ELR (cell line): ENCODE data around the gene OPCML.

ENCODE experiments used
- DNase-seq: peaks from one replicate; pipeline ENCODE4 v3.0.0-alpha.2; 2015; ENCODE audit warnings: low read depth

Gene OPCML

DNA sequence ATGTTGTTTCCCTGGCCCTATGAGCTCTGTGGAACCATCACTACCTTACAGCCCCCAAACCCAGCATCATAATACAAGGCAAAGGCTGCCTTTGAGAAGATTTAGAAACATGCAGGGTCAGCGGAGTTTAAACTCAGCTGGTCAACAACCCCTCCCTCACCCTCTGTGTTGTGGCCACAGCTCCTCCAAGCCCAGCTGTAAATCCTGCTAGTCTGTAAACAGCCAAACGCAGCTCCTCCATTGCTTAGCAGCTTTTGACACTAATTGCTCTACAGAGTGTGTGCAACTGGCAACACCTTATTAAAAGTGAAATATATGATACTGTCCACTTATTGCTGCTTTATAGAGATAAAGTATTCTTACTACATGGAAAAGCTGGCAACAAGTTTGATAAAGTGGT is 29.1 kb downstream of the OPCML start:
- DNase-seq: no peak

DNA sequence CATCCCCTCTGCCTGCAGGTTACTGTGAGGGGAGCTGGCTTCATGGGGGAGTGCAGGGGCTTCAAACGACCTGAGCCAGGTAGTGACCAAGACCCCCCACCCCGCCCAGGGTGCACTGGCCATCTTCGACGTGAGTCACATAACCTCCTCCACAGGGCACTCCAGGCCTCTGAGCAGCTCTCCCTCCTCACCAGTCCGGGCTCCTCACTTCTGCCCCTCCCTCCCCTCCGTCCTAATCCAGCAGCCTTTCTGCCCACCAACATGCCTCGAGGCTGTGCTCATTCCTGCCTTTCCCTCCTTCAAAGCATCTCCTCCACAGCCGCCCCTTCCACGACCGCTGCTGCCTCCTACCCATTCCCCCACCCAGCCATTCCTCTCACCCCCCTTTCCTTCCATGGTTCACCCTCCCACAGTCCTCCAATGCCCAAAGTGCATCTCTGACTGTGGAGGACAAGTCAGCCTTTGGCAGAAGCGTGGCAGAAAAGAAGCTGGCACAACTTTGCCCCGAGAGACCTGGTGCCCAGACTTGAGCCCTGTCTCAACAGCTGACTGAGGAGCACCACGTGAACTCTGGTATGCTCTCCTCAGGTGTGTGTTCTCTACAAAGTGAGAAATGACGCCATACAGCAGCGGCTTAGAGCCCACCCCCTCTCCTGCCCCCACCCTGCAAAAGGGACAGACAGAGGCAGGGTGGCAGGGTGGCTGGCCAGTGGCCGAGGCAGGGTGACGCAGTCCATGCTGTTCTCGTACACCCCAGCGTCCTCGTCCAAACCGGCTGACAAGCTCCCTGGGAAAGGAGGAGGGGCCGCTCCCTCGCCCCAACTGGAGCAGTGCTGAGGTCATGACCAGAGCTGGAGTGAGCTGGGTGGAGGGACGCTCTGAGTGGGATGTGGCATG is 30.4 kb downstream of the OPCML start:
- DNase-seq: no peak

DNA sequence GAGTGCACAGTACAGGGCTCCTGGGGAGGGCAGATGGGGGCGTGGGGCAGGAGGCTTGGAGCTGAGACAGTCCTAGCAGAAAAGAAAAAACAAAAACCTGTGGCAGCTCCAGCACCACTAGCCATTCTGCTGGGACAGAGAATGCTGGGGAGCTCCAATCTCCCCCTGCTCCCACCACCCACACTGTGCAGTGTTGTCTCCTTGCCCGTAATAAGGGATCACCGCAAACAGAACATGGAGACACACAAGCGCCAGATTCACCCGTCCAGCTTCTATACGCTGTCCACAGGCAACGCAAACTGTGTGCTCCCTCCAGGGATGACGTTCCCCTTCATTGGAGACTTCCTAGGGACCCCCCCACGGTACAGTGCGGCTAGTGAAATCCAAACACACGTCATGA is 31.4 kb downstream of the OPCML start:
- no peak for DNase-seq

DNA sequence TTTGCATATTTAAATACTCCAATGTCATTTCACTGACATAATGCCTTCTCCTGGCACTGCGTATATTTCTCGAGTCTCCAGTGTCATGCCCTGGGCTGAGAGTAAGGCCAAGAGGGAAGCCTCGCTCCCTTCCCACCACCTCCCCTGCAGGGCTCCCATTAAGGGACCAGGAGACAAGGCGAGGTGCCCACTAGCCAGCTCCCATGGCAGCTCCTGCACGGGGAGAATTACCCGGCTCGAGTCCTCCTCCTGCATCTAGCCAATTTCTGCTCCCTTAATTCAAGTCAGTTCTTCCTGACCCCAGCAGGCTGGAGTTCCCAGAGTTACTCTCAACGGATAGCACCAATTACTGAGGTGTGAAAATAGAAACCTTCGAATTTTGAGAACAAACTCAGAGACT is 31.9 kb downstream of the OPCML start:
- DNase-seq: no peak

DNA sequence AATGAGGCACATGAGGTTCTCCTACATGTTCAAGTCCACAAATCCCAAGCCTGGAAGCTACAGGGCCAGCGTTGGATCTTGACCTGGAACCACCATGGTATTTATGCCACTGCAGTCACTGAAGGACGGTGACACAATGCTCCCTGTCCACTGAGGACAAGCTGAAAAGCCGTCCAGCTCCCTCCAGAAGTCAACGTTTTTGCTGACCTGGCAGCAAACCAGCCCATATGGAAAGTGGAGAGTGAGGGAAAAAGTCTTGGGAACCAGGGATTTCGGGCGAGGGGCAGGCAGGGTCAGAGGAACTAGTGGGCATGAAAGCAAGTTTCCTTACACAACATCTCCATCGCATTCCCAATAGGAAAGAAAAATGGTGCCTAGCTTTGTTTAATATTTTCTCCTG is 33.3 kb downstream of the OPCML start:
- no peak for DNase-seq

DNA sequence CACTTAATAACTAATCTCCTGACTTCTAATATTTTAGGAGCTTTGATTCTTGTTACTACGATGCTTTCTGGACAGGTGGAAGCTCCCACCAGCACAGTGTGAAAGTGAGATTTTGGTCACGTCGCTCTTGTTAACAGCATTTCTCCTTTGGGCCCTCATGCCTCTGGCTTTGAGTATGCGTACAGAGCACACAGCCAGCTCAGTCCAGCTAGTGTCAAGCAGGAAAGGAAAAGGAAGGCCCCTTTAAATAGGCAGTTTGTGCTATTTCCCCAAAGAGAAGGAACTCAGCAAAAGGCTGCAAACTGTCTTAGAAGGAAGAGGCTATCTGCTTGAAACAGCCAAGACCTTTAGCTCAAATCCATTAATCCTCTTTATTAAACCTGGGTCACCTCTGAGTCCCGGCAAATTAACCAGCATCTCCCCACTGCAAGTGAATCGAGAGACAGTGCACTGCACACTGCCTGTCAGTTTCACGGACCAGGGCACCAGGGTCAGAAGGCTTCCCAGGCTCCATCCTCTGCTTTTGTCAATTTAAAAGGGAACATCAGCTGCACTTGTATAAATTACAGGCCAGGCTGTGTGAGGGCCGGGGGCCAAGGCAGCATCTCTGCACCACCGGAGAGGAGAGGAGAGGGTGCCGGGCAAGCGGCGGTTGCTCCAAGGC is 34.7 kb downstream of the OPCML start:
- no peak for DNase-seq

DNA sequence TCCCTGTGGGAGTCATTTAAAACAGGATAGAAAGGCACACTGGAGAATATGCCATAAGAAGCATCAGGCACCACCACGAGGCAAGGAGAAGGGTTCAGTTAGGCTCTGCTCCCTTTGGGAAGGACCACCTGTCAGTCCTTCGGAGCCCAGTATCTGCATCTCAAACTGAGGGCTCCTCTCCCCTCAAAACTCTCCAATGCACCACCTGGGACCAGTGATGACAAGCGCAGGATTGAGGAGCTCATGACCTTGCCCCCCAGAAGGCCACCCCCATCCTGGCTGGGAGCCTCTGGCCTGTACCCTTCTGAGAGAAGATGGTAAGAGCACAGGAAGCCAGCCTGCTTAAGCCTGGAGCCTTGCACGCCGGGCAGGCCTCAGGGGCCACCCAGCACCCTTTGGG is 39.4 kb downstream of the OPCML start:
- no peak for DNase-seq

DNA sequence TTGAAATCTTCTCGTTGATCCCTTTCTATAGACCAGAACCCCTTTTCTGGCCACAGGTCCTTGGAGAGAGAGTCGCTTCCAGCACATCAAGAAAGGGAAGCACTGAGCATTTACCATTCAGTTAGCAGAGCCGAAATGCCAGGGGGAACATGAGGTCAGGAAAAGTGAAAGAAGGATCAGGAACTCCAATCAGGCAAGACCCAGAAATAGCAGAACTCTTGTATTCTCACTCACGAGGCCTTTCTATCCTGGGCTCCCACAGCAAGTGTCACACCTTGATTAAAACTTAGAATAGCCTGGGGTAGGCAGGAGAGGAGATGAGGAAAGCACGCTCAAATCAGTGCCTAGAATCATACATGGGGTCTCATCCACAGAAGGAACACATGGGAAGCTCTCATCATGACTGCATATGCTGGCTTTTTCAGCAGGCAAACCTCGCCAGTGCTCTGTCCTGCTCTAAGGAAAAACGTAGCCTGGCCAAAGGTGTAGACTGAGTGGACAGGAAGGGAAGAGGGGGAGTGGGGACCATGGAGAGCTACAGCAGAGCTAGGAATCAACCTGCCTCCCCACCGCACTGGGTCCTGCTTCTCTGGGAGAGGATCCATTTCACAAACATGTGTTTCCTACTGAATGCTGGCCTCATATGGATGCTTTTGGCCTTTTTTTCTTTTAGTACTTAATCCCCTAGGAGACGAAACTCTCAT is 40.5 kb downstream of the OPCML start:
- DNase-seq: no peak

DNA sequence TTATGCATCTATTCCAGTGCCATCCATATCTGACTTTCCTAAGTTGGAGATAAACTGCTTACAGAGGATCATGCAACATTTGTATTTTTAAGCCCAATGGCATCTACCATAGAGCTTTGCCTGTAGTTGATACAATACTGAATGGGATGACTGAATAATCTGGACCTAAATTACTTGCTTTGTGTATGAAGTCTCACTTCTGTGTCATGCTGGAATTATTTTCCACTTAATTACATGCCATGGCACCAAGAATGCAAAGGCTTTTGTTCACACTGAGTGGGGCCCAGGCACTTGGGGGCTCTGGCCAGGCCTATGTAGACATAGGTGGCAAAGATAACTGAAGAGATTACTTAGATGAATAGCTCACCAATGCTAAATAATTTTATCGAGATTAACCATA is 51.6 kb downstream of the OPCML start:
- DNase-seq: no peak

DNA sequence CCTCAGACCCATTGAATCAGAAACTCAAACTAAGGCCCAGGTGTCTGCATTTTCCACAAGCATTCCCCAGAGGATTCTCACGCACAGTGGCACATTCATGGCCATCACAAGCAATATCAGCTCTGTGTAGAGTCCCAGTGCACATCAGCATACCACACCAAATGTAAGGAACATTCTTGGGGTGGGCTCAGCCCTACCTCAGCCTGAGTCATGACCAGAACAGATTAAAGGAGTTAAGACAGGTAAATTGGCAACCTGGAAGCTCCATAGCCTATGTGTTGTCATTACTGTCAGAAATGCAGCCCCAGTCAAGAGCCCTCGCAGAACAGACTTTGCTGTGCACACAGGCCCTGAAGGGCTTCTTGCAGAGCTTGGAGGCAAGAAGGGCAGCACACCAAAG is 53.1 kb downstream of the OPCML start:
- DNase-seq: no peak

DNA sequence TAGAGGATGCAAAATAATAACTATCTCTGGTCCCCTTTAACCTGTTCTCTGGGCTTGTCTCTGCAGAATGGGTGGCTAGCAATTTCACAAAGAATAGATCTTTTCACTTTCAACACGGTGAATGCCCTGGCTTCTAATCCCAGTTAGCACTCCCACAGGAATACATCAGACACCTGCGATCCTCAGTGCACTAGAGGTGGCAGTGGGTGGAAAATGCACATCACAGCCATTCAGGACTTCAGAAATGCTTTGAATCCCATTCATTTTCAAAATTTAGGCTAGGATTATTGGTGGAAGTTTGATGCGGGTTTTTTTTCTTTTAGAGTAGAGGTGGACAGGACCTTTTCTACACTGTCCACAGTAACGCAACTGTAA is 55.1 kb downstream of the OPCML start:
- DNase-seq: no peak

DNA sequence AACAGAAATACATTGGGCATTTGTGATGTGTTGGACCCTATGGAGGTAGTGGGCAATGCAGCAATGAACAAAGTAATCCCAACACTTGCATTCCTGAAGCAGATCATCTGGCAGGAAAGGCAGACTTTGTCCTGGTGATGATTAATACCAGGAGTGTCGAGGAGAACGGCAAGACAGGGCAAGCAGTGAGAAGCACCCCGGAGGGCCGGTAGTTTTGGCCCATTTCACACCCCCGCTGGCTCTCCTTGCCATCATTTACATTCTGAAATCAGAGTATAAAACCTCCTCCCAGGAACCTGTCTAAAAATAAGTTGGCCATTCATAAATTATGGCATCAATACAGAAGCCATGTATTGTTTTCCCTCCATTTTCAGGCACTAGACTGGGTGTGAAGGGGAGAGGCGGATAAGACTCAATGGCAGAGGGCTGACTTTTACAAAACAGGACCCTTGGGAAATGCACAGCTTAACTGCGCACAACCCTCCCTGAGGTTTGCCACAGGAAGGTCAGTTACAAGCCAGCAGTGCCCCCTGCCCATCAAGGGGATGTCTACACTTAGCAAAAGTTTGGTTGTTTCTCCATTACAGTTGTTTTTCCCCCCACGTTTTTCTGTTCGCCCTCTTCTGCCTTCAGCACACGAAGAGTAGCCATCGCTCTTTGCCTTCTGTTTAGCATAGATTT is 55.6 kb downstream of the OPCML start:
- no peak for DNase-seq

DNA sequence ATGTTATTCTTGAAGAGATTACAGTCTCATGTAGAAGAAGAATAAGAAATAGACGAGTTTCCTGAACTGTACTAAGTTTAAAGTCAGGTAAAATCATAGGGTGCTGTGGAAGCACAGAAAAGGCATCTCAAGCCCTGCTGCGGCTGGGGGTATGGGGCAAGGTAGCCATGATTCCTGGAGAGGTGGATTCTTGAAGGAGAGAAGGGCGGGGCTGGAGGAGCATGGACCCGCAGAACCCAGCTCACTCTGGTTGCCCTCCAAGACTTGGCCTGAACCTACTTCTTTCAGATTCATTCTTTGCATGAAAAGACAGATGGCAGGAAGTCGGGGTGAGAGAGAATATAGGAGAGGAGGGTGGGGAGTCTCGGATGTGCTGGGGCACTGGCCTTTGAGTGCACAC is 57.8 kb downstream of the OPCML start:
- no peak for DNase-seq

DNA sequence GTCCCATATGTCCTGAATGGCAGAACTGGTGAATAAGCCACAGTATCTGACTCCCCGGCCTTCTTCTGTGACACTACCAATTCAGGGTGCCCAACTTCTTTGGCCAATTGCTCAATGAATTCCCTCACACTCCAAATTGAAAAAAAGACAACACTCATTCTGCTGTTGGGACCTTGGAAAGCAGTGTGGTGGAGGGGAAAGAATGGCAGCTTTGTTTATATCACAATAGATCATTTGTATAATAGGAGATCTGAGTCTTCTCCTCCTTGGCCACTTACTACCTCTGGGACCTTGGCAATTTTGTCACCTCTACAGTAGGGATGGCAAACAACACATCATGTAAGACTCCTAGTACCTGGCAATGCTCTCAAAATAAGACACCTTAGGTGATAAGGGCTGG is 64.6 kb downstream of the OPCML start:
- no peak for DNase-seq

DNA sequence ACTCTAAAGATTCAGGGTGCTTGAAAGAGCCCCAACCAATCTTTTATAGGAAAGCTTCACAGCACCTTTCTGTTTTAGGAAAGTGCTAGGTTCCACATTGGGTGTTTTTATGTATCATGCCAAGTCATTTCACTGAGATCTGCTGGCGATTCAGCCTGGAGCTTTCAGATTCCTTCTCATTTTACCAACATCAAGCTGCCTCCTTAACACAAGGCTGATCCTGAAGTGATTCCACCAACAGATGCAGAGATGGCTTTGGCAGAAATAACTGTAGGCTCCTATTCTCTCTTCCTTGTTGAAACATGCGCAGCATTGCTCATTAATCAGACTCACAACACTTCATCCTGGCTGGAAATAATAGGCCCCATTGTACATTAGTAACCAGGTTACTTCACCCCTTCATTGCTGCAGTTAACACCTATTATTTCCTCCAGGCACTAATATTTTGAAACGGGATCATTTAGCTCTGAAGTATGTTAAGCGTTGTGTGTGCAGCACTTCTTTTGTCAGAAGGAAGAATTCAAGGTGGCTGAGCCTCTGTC is 89.0 kb downstream of the OPCML start:
- DNase-seq: no peak

DNA sequence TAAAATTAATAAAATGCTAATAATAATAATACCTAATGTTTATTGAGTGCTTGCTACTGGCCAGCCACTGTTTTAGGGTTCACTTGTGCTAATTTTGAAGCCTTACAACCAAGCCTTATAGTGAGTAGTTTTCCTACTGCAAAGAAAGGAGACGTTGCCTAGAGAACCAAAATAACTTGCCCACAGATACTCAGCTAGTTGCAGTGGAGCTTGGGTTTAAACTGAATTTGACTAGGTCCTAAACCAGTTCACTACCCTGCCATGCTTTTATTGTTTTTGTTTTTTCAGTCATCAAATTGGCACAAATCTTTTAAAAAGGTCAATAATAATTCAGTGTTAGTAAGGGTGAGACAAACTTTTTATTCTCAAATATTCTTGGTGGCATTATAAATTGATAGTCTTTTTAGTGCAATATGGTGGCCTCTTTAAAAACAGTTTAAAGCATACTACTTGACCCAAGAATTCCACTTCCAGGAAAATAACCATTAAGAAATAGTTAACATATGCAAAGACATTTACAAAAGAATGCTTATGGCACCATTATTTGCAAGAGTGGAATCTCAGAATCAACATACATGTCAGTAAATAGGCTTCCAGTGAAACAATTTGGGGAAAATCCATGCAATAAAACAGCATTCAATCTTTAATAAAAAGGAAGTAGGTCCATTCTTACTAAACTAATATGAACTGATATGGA is 90.2 kb downstream of the OPCML start:
- DNase-seq: no peak

DNA sequence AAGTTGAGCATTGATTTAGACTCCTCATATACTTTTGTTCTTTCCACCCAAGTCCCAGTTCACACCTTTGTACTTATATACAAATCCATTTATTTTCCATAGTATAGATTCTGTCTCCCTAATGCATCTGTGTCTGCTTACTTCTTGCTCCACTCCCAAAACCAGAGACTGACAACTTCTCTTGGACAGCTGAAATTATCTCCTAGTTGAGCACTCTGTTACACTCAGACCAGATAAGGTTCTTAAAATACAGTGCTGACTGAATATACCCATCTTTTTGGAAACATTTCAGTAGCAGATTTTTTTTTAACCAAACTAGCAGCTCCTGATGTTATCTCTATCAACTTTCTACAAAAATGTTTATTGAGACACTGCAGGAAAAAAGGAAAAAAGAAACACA is 106.3 kb downstream of the OPCML start:
- DNase-seq: no peak

DNA sequence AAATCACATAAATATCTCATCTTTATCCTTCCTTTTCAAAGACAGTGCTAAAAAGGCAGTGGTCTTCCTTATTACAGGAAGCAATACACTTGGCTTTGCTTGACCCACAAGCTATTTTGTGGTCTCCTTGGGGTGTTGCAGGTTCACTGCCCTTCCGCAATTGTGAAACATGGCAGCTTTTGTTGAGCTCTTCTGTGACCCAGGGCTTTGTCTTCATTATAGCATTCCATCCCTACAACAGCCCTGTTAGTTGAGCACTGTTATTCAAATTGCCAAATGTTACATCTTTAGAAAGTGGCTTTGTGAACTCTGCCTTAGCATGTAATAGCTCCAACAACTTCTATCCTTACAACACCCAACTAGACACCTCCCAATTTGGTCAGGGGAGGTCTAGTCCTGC is 107.1 kb downstream of the OPCML start:
- DNase-seq: no peak

DNA sequence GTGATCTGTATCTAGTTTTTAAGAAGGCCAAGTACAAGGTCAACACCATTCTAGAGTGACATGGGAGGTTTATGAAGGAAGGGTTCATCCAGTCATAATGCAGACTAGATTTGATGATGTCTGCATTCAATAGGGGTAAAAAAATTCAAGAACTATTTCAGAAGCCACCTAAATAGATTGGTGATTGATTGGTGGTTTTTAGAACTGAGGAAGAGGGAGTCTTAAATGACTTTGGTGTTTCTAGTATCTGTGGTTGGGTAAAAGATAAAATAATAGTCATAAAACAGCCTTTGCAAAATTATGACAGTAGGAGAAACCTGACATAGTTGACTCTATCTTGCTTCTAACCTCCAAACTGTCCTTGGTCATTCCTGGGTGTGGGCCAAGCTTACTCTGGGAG is 114.1 kb downstream of the OPCML start:
- DNase-seq: no peak

DNA sequence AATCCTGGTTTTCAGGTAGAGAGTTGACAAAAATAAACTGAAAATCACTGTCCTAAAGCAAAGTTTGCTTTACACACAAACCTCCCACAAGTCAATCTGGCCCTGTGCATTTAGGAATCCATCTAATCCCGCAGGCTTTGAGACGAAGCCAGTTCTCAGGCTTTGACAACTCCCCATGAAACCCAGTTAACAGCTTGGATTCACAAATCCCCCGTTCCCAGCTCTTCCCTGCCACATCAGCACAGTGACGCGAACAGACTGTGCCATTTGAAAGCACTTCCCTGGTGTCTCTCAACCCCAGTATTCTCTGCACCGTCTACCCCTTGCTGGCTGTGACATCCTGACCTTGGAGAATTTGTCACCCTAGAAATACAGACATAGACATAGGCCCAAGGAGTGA is 117.8 kb downstream of the OPCML start:
- no peak for DNase-seq

DNA sequence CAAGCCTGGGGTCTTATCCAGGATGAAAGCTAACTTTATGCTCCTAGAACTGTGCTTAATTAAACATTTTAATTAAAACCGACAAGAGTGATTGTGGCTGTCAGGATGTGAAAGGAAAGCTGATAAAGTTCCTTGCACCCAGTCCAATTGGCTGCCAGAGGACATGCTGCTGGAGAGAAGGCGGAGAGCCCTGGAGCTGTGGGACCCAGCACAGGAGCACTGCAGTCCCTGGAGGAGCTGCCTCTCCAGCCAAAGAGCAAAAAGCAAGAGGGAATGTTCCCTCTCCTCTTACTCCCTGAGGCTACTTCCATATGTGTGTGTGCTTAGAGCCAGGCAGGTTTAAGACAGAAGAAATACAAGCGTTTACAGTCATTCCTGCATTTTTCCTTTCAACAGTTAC is 118.6 kb downstream of the OPCML start:
- no peak for DNase-seq

DNA sequence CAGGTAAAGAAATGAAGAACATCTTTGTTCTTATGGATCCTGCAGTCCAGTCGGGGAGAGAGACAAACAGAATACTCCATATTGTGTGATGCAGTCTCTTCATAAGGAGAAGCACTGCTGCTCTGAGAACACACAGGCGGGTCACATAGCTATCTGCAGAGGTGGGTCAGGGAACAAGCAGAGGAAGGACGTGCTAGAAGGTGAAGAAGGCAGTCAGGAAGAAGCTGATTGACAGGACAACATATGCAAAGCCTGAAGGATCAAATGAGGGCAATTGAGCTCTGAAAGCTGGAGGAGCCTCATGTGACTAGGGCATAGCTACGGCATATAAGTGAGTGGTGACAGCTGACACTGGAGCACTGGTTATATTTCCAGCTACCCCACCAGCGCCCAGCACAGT is 122.5 kb downstream of the OPCML start:
- DNase-seq: no peak
